GM23338 (cell line): Measurements from ENCODE around the gene MS4A13. TPM values are rescaled to one million over a fixed set of nuclear protein-coding genes. Genes with fewer than 3 reads are reported as not detected.

Source experiments
- ATAC-seq: fragments of 200-7000 bp; cut with Tn5 transposase; 3 replicates; pipeline ENCODE4 v1.9.1; 2020
- DNase-seq: peaks from one replicate; pipeline ENCODE4 v3.0.0-alpha.2; 2015; ENCODE audit warnings: low spot score
- H2AFZ ChIP-seq: fragments of 200-600 bp; sonication (generic); 2 replicates; pipeline ENCODE4 v1.8.0; 2016; ENCODE audit warnings: antibody characterized with exemption, mild to moderate bottlenecking, moderate library complexity
- H3F3A ChIP-seq: fragments of 200-600 bp; sonication (generic); replicated peaks from 2 replicates; pipeline ENCODE4 v1.8.0; 2017; ENCODE audit warnings: antibody characterized with exemption, mixed run types, low read depth
- H3K27ac ChIP-seq: fragments of 200-600 bp; sonication (generic); 2 replicates; pipeline ENCODE4 v1.6.1; 2016; ENCODE audit warnings: low read depth
- H3K27me3 ChIP-seq: fragments of 200-600 bp; sonication (generic); 2 replicates; pipeline ENCODE4 v1.8.0; 2016; ENCODE audit warnings: mild to moderate bottlenecking, mixed run types, moderate library complexity; ENCODE audit not compliant: insufficient read depth
- H3K36me3 ChIP-seq: fragments of 200-600 bp; sonication (generic); 2 replicates; pipeline ENCODE4 v1.8.0; 2016; ENCODE audit warnings: mild to moderate bottlenecking; ENCODE audit not compliant: insufficient read depth
- H3K4me1 ChIP-seq: fragments of 200-600 bp; sonication (generic); 2 replicates; pipeline ENCODE4 v1.8.0; 2016; ENCODE audit warnings: mild to moderate bottlenecking, moderate library complexity; ENCODE audit not compliant: insufficient read depth
- H3K4me2 ChIP-seq: fragments of 200-600 bp; sonication (generic); 2 replicates; pipeline ENCODE4 v1.7.1; 2017; ENCODE audit warnings: mixed run types
- H3K4me3 ChIP-seq: fragments of 200-600 bp; sonication (generic); 2 replicates; pipeline ENCODE4 v1.6.1; 2016; ENCODE audit warnings: mixed run types
- H3K79me2 ChIP-seq: fragments of 200-600 bp; sonication (generic); replicated peaks from 2 replicates; pipeline ENCODE4 v1.8.0; 2017; ENCODE audit warnings: mild to moderate bottlenecking; ENCODE audit not compliant: insufficient read depth
- H3K9me2 ChIP-seq: fragments of 200-600 bp; sonication (generic); 2 replicates; pipeline ENCODE4 v1.8.0; 2017; ENCODE audit not compliant: insufficient read depth
- H4K20me1 ChIP-seq: fragments of 200-600 bp; sonication (generic); replicated peaks from 2 replicates; pipeline ENCODE4 v1.8.0; 2017; ENCODE audit warnings: mild to moderate bottlenecking; ENCODE audit not compliant: insufficient read depth
- H3K27ac Mint-ChIP-seq: 2 replicates; pipeline ENCODE4 v1.8.0; 2020; ENCODE audit warnings: inconsistent platforms, mild to moderate bottlenecking, moderate library complexity, mixed read lengths
- H3K27me3 Mint-ChIP-seq: 3 replicates; pipeline ENCODE4 v1.8.0; 2022; ENCODE audit warnings: low read depth, mild to moderate bottlenecking, moderate library complexity, mixed read lengths, inconsistent platforms; ENCODE audit not compliant: insufficient read depth, poor library complexity
- H3K36me3 Mint-ChIP-seq: 3 replicates; pipeline ENCODE4 v1.8.0; 2021; ENCODE audit warnings: low read depth, mild to moderate bottlenecking, inconsistent platforms, moderate library complexity, mixed read lengths
- H3K4me1 Mint-ChIP-seq: 3 replicates; pipeline ENCODE4 v1.8.0; 2020; ENCODE audit warnings: mild to moderate bottlenecking, inconsistent platforms, mixed read lengths
- H3K4me3 Mint-ChIP-seq: 3 replicates; pipeline ENCODE4 v1.8.0; 2021; ENCODE audit warnings: moderate library complexity, mild to moderate bottlenecking, inconsistent platforms, mixed read lengths
- H3K9me3 Mint-ChIP-seq: 3 replicates; pipeline ENCODE4 v1.8.0; 2020; ENCODE audit warnings: moderate library complexity, mild to moderate bottlenecking, inconsistent platforms, mixed read lengths
- CREB1 ChIP-seq: fragments of 250-450 bp; sonication (Bioruptor Pico); IDR thresholded peaks from 2 replicates; pipeline ENCODE4 v1.5.0; 2020; ENCODE audit warnings: low read depth, mild to moderate bottlenecking, moderate library complexity
- CTCF ChIP-seq, 2 experiments: fragments of 200-600 bp in 1 of 2; sonication (generic) in 1 of 2; conservative IDR thresholded peaks; 2 replicates each; pipeline versions ENCODE4 v1.5.1 to v1.6.1; 2016 to 2017; ENCODE audit warnings: antibody characterized with exemption in 2 of 2, low read depth in 2 of 2, mild to moderate bottlenecking in 2 of 2, moderate library complexity in 1 of 2
- ETS1 ChIP-seq: IDR thresholded peaks from 2 replicates; pipeline ENCODE4 v1.6.1; 2016; ENCODE audit warnings: antibody characterized with exemption
- EZH2 ChIP-seq: fragments of 200-600 bp; sonication (generic); IDR thresholded peaks from one replicate; pipeline ENCODE4 v1.8.0; 2017; ENCODE audit warnings: antibody characterized with exemption, mild to moderate bottlenecking, low read depth; ENCODE audit not compliant: unreplicated experiment
- EZH2phosphoT487 ChIP-seq: fragments of 200-600 bp; sonication (generic); IDR thresholded peaks from one replicate; pipeline ENCODE4 v1.8.1; 2018; ENCODE audit warnings: antibody characterized with exemption; ENCODE audit not compliant: unreplicated experiment
- JUNB ChIP-seq: IDR thresholded peaks from one replicate; pipeline ENCODE4 v1.6.1; 2016; ENCODE audit warnings: antibody characterized with exemption; ENCODE audit not compliant: unreplicated experiment
- NANOG ChIP-seq: IDR thresholded peaks from 2 replicates; pipeline ENCODE4 v1.6.1; 2016; ENCODE audit warnings: antibody characterized with exemption, borderline replicate concordance
- POLR2AphosphoS5 ChIP-seq: IDR thresholded peaks from 2 replicates; pipeline ENCODE4 v1.6.1; 2016; ENCODE audit warnings: antibody characterized with exemption, low read depth
- REST ChIP-seq: IDR thresholded peaks from one replicate; pipeline ENCODE4 v1.6.1; 2018; ENCODE audit warnings: antibody characterized with exemption; ENCODE audit not compliant: unreplicated experiment
- STAT1 ChIP-seq: IDR thresholded peaks from one replicate; pipeline ENCODE4 v1.6.1; 2016; ENCODE audit warnings: antibody characterized with exemption; ENCODE audit not compliant: unreplicated experiment
- ZNF114 ChIP-seq: fragments of 250-450 bp; sonication (Bioruptor Pico); IDR thresholded peaks from 2 replicates; pipeline ENCODE4 v1.5.0; 2020; ENCODE audit warnings: mild to moderate bottlenecking, moderate library complexity
- ZNF331 ChIP-seq: fragments of 250-450 bp; sonication (Bioruptor Pico); IDR thresholded peaks from 2 replicates; pipeline ENCODE4 v1.5.0; 2020; ENCODE audit warnings: low read depth, mild to moderate bottlenecking, moderate library complexity
- ZNF462 ChIP-seq: fragments of 250-450 bp; sonication (Bioruptor Pico); IDR thresholded peaks from 2 replicates; pipeline ENCODE4 v1.5.0; 2020; ENCODE audit warnings: mild to moderate bottlenecking, moderate library complexity
- long read RNA-seq: library from polyadenylated mRNA; unstranded; transcript quantifications from one replicate; pipeline ENCODE4 v2.0.0, GENCODE V29; 2020; ENCODE audit not compliant: unreplicated experiment
- polyA plus RNA-seq: library from polyadenylated mRNA; unstranded; fragments of >200 nt; fragmentation: Nextera tagmentation; extraction: Ambion mirVana; gene quantifications from 2 replicates; pipeline ENCODE4 v1.2.1, GENCODE V29; 2016
- total RNA-seq: library from RNA; depleted of rRNA; stranded (reverse); fragments of >200 nt; shearing (Covaris generic); gene quantifications from 2 replicates; pipeline ENCODE4 v1.2.3, GENCODE V29; 2014; rRNA removed

Gene MS4A13
- total RNA-seq (not detected in 2 replicates), polyA plus RNA-seq (not detected in 2 replicates)
- long read RNA-seq: 0 reads

- Histone ChIP-seq H3K4me1 (no peaks in the 10 kb centered on the region), H3K79me2 (no peaks in the 10 kb centered on the region), H3K27me3 (no peaks in the 10 kb centered on the region), H3K9me2 (peaks cover 11% of the 10 kb centered on the region), H3K27ac (no peak within 1 kb of the TSS), H4K20me1 (no peaks in the 10 kb centered on the region), H2AFZ (peak within 1 kb of the TSS; percentile 89), H3K4me3 (no peak within 1 kb of the TSS), H3K4me2 (no peak within 1 kb of the TSS), H3F3A (no peaks in the 10 kb centered on the region), H3K36me3 (no peaks in the 10 kb centered on the region)
- TF ChIP-seq STAT1 (no peak), ZNF462 (no peak), POLR2AphosphoS5 (no peak), CREB1 (no peak), NANOG (no peak), ETS1 (no peak), REST (no peak), EZH2phosphoT487 (no peak), EZH2 (no peak), ZNF331 (no peak), ZNF114 (CRISPR knock-in tag) (no peak), JUNB (no peak), CTCF (conservative IDR thresholded peaks at IDR 0.05; ENCODE audit: low read depth in 2 of 2) (no peak)
- ATAC-seq (no peak), DNase-seq (no peak)
- Mint-ChIP-seq H3K27ac (no peak within 1 kb of the TSS), H3K4me3 (no peak within 1 kb of the TSS), H3K27me3 (peaks cover 1% of the 10 kb centered on the region), H3K9me3 (peaks cover 24% of the 10 kb centered on the region), H3K4me1 (peaks cover 5% of the 10 kb centered on the region; the same call in 1 of the 3 replicates), H3K36me3 (peaks cover 15% of the 10 kb centered on the region)
Measured at GRCh38 chr11:60515144-60515855, at the start of gene MS4A13. Gene MS4A13 (plus strand): TSS chr11:60515392. CDS start chr11:60518084, 2,692 bp downstream.
